HG03159 (cell line): ENCODE data around the gene PAXIP1.

Source experiments
- ATAC-seq: cut with Tn5 transposase; IDR thresholded peaks from one replicate; pipeline ENCODE4 v1.9.1; 2021; ENCODE audit warnings: mild to moderate bottlenecking, moderate library complexity; ENCODE audit not compliant: unreplicated experiment

PAXIP1 gene

GRCh38 chr7:154997840-154998370, 5.0 kb downstream of the PAXIP1 start:
- ATAC-seq, result no peak

GRCh38 chr7:154996756-154997155, 6.2 kb downstream of the PAXIP1 start:
- ATAC-seq, result no peak

GRCh38 chr7:154996101-154996500, 6.8 kb downstream of the PAXIP1 start:
- ATAC-seq, result no peak

GRCh38 chr7:154994996-154995395, 7.9 kb downstream of the PAXIP1 start:
- ATAC-seq, result no peak

- no peak for ATAC-seq
Observed at GRCh38 chr7:154990964-154991540, 11.9 kb downstream of the PAXIP1 start.

GRCh38 chr7:154987571-154987970, 15.4 kb downstream of the PAXIP1 start:
- no peak for ATAC-seq

GRCh38 chr7:154986200-154986945, 16.6 kb downstream of the PAXIP1 start:
- no peak for ATAC-seq

GRCh38 chr7:154985230-154985629, 17.7 kb downstream of the PAXIP1 start:
- no peak for ATAC-seq

GRCh38 chr7:154984601-154985188, 18.2 kb downstream of the PAXIP1 start:
- no peak for ATAC-seq

GRCh38 chr7:154978017-154978416, 24.9 kb downstream of the PAXIP1 start:
- ATAC-seq, result no peak

- ATAC-seq, result no peak
Observed at GRCh38 chr7:154977250-154977649, 25.7 kb downstream of the PAXIP1 start.

GRCh38 chr7:154976844-154977243, 26.1 kb downstream of the PAXIP1 start:
- ATAC-seq, result no peak

GRCh38 chr7:154975984-154976383, 26.9 kb downstream of the PAXIP1 start:
- no peak for ATAC-seq

GRCh38 chr7:154973381-154973780, 29.5 kb downstream of the PAXIP1 start:
- no peak for ATAC-seq

- no peak for ATAC-seq
Observed at GRCh38 chr7:154968336-154969001, 34.5 kb downstream of the PAXIP1 start.

- ATAC-seq, result no peak
Observed at GRCh38 chr7:154967401-154967955, 35.4 kb downstream of the PAXIP1 start.

GRCh38 chr7:154965014-154965413, 37.9 kb downstream of the PAXIP1 start:
- no peak for ATAC-seq

GRCh38 chr7:154960063-154960790, 42.7 kb downstream of the PAXIP1 start:
- ATAC-seq, result no peak

- no peak for ATAC-seq
Observed at GRCh38 chr7:154956427-154956826, 46.5 kb downstream of the PAXIP1 start.

GRCh38 chr7:154953006-154953684, 49.8 kb downstream of the PAXIP1 start:
- peak; percentile 60 for ATAC-seq
